ENCODE results near the gene WEE2.

Gene WEE2

GRCh38 chr7:141731476-141732149 lies 23.5 kb downstream of the WEE2 start:
- CTCF ChIA-PET, result no interaction called here
- H3K4me3 ChIP-seq (ENCODE audit: low read depth, low read length), result no peak overlapping the region
- no peak for DNase-seq (ENCODE audit: low read depth, low spot score)
- POLR2A ChIA-PET, result no interaction called here
- no peak for TF ChIP-seq CTCF (IDR thresholded peaks at IDR 0.05; ENCODE audit: insufficient read depth, low read length, missing control alignments)

GRCh38 chr7:141737118-141737835 lies 29.1 kb downstream of the WEE2 start:
- no peak for TF ChIP-seq CTCF (IDR thresholded peaks at IDR 0.05; ENCODE audit: insufficient read depth, low read length, missing control alignments)
- H3K4me3 ChIP-seq (ENCODE audit: low read depth, low read length), result peak overlapping the region; percentile 67
- ChIA-PET POLR2A (no interaction called here), CTCF (interaction anchor here (0.7 to 5.3 kb wide), 22 partner anchors 9 to 722 kb away, joined by 3 to 43 read pairs (median 6); partner anchors contain the start of genes DENND11 and MRPS33)
- DNase-seq (ENCODE audit: low read depth, low spot score), result no peak

- ChIA-PET CTCF (interaction anchor here (0.6 to 5.3 kb wide), 25 partner anchors 9 to 723 kb away, joined by 3 to 43 read pairs (median 6); partner anchors contain the start of genes DENND11, MRPS33 and WEE2), POLR2A (no interaction called here)
- peak; percentile 73 for TF ChIP-seq CTCF (IDR thresholded peaks at IDR 0.05; ENCODE audit: insufficient read depth, low read length, missing control alignments)
- H3K4me3 ChIP-seq (ENCODE audit: low read depth, low read length), result peak within 1 kb of the TSS; percentile 99
- peak; percentile 86 for DNase-seq (ENCODE audit: low read depth, low spot score)
Measured at GRCh38 chr7:141737836-141738591, 29.9 kb downstream of the WEE2 start, which contains the start of gene SSBP1. Gene SSBP1, plus strand, starts transcription at chr7:141738358. Its CDS starts 809 bp downstream, at chr7:141739167.

- no peak for DNase-seq (ENCODE audit: low read depth, low spot score)
- no peak for TF ChIP-seq CTCF (IDR thresholded peaks at IDR 0.05; ENCODE audit: insufficient read depth, low read length, missing control alignments)
- POLR2A ChIA-PET, result no interaction called here
- CTCF ChIA-PET, result interaction anchor here (0.6 to 5.3 kb wide), 15 partner anchors 9 to 722 kb away, joined by 3 to 43 read pairs (median 9); partner anchors contain the start of genes DENND11 and WEE2
- H3K4me3 ChIP-seq (ENCODE audit: low read depth, low read length), result peak overlapping the region; percentile 99
Measured at GRCh38 chr7:141738592-141739013, 30.4 kb downstream of the WEE2 start.

- ChIA-PET POLR2A (no interaction called here), CTCF (interaction anchor here (1.1 to 5.3 kb wide), 7 partner anchors 8 to 723 kb away, joined by 5 to 43 read pairs (median 17); partner anchors contain the start of genes DENND11 and WEE2)
- peak overlapping the region; percentile 99 for H3K4me3 ChIP-seq (ENCODE audit: low read depth, low read length)
- no peak for DNase-seq (ENCODE audit: low read depth, low spot score)
- no peak for TF ChIP-seq CTCF (IDR thresholded peaks at IDR 0.05; ENCODE audit: insufficient read depth, low read length, missing control alignments)
Measured at GRCh38 chr7:141739250-141739649, 31.1 kb downstream of the WEE2 start.
